NCI-H1694 (cell line): Measurements from ENCODE around the gene AKIRIN1.
A peak's percentile ranks its signal among the peaks of the same experiment; 100 is the strongest.
"Not testable (repeated sequence)": the region's sequence is repeated elsewhere in the genome, so short reads cannot be mapped to it uniquely, and the experiment has no call there.

ENCODE experiments used
- DNase-seq: peaks from one replicate; lab custom pipeline; 2025; lab: John Stamatoyannopoulos, UW

Gene AKIRIN1

GRCh38 chr1:38990738-38991637 is at the start of gene AKIRIN1:
Gene AKIRIN1, plus strand, starts transcription at chr1:38991276. Its CDS starts 105 bp downstream, at chr1:38991381.
- DNase-seq = peak; percentile 67

GRCh38 chr1:38941527-38942019 is 49.5 kb upstream of the AKIRIN1 start, which contains the start of gene RHBDL2:
Gene RHBDL2, minus strand, starts transcription at chr1:38941830. Its CDS starts 22,618 bp downstream, at chr1:38919212.
- DNase-seq = no peak

GRCh38 chr1:38942664-38943428 is 48.2 kb upstream of the AKIRIN1 start:
- DNase-seq = no peak

GRCh38 chr1:38944547-38944946 is 46.5 kb upstream of the AKIRIN1 start:
- DNase-seq = no peak

GRCh38 chr1:38950553-38950952 is 40.5 kb upstream of the AKIRIN1 start:
- no peak for DNase-seq

- no peak for DNase-seq
Measured at GRCh38 chr1:38953433-38953860, 37.6 kb upstream of the AKIRIN1 start.

- no peak for DNase-seq
Measured at GRCh38 chr1:38958967-38959366, 32.1 kb upstream of the AKIRIN1 start.

- DNase-seq = no peak
Measured at GRCh38 chr1:38962113-38962512, 29.0 kb upstream of the AKIRIN1 start.

GRCh38 chr1:38962560-38962959 is 28.5 kb upstream of the AKIRIN1 start:
- DNase-seq = no peak

- DNase-seq = no peak
Measured at GRCh38 chr1:38964140-38964548, 26.9 kb upstream of the AKIRIN1 start.

- DNase-seq = not testable (repeated sequence)
Measured at GRCh38 chr1:38973145-38973544, 17.9 kb upstream of the AKIRIN1 start.

GRCh38 chr1:38973659-38974437 is 17.2 kb upstream of the AKIRIN1 start:
- no peak for DNase-seq

- not testable (repeated sequence) for DNase-seq
Measured at GRCh38 chr1:38977399-38978244, 13.5 kb upstream of the AKIRIN1 start.

GRCh38 chr1:38978245-38978542 is 12.9 kb upstream of the AKIRIN1 start:
- not testable (repeated sequence) for DNase-seq

- not testable (repeated sequence) for DNase-seq
Measured at GRCh38 chr1:38979380-38979779, 11.7 kb upstream of the AKIRIN1 start.

GRCh38 chr1:38989979-38990378 is 1.1 kb upstream of the AKIRIN1 start:
- no peak for DNase-seq

GRCh38 chr1:38990386-38990737 is 714 bp upstream of the AKIRIN1 start:
- DNase-seq = no peak

GRCh38 chr1:38991638-38992411 is 749 bp downstream of the AKIRIN1 start:
- no peak for DNase-seq

GRCh38 chr1:38992412-38993111 is 1.5 kb downstream of the AKIRIN1 start:
- DNase-seq = no peak

- DNase-seq = no peak
Measured at GRCh38 chr1:38994196-38994595, 3.1 kb downstream of the AKIRIN1 start.
